Activated naive CD8-positive, alpha-beta T cell treated with anti-CD3 and anti-CD28 coated beads, Interleukin-2, amount 50 U/mL, for 24 hours (primary cell): ENCODE measurements around the gene MGAT5B.

ENCODE experiments used
- ATAC-seq: fragments of 150-1000 bp; cut with Tn5 transposase; one replicate; pipeline ENCODE4 v1.10.0; 2021
- DNase-seq: peaks from one replicate; pipeline ENCODE4 v3.0.0; 2021
- H3K27ac Mint-ChIP-seq: one replicate; pipeline ENCODE4 v1.8.0; 2021; ENCODE audit warnings: mild to moderate bottlenecking, mixed read lengths
- H3K27me3 Mint-ChIP-seq: one replicate; pipeline ENCODE4 v1.8.0; 2021; ENCODE audit warnings: mixed read lengths
- H3K36me3 Mint-ChIP-seq: one replicate; pipeline ENCODE4 v1.8.0; 2021; ENCODE audit warnings: low read depth, mixed read lengths
- H3K4me1 Mint-ChIP-seq: one replicate; pipeline ENCODE4 v1.8.0; 2021; ENCODE audit warnings: mixed read lengths
- H3K4me3 Mint-ChIP-seq: one replicate; pipeline ENCODE4 v1.8.0; 2021; ENCODE audit warnings: mild to moderate bottlenecking, moderate library complexity, mixed read lengths
- H3K9me3 Mint-ChIP-seq: one replicate; pipeline ENCODE4 v1.8.0; 2021; ENCODE audit warnings: mixed read lengths

Gene MGAT5B

DNA sequence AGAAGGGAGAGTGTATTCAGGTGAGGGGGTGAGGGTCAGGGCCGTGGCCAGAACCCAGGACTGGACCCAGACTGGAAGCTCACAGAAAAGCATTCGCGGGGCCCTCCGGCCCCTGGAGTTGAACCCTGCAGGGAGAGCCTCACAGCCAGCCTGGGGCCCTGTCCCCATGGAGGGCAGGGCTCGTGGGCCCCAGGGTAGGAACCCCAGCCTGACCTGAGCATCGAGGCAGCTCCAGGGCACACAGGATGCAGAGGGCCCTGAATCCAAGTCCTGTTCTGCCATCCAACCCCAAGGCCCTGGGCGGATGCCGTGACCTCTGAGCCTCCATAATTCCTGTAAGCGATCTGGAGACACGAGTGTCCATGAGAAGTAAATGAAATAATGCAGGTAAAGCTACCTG is 79.1 kb downstream of the MGAT5B start:
- Mint-ChIP-seq H3K4me1 (no peaks in the 10 kb centered on the region), H3K27ac (no peak overlapping the region), H3K27me3 (no peaks in the 10 kb centered on the region), H3K4me3 (no peak overlapping the region), H3K9me3 (no peaks in the 10 kb centered on the region), H3K36me3 (no peaks in the 10 kb centered on the region)
- no peak for ATAC-seq
- no peak for DNase-seq

DNA sequence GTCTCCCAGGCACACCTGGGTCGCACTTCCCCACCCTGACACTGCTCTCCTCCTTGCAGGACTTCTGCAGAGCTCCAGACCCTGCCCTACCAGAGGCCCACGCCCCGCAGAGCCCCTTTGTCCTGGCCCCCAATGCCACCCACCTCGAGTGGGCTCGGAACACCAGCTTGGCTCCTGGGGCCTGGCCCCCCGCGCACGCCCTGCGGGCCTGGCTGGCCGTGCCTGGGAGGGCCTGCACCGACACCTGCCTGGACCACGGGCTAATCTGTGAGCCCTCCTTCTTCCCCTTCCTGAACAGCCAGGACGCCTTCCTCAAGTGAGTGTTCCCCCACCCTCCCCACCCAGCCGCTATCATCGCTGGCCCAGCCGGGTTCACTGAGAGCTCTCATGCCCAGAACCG is 79.6 kb downstream of the MGAT5B start:
- no peak for DNase-seq
- no peak for ATAC-seq
- Mint-ChIP-seq H3K36me3 (no peaks in the 10 kb centered on the region), H3K27ac (no peak overlapping the region), H3K4me3 (no peak overlapping the region), H3K27me3 (no peaks in the 10 kb centered on the region), H3K9me3 (no peaks in the 10 kb centered on the region), H3K4me1 (no peaks in the 10 kb centered on the region)

DNA sequence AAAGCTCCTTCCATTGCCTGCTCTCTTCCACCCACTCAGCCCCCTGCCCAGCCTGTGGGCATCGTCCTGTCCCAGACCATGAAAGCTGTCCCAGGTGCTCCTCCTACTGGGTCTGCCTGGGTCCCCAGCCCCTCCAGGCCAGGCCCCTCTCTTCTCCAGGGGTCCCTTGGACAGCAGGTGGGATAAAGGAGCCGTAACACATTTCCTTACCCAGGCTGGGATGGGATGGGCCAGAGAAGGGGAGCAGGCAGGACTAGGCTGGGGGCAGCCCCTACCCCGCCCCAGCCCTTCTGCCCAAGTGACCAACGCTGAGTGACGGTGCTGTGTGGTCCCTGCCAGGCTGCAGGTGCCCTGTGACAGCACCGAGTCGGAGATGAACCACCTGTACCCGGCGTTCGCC is 80.1 kb downstream of the MGAT5B start:
- no peaks in the 10 kb centered on the region for H3K27me3 Mint-ChIP-seq
- no peaks in the 10 kb centered on the region for H3K4me1 Mint-ChIP-seq
- H3K27ac Mint-ChIP-seq, result no peak overlapping the region
- ATAC-seq (no peak), DNase-seq (no peak)
- no peak overlapping the region for H3K4me3 Mint-ChIP-seq
- H3K36me3 Mint-ChIP-seq, result no peaks in the 10 kb centered on the region
- H3K9me3 Mint-ChIP-seq, result no peaks in the 10 kb centered on the region

DNA sequence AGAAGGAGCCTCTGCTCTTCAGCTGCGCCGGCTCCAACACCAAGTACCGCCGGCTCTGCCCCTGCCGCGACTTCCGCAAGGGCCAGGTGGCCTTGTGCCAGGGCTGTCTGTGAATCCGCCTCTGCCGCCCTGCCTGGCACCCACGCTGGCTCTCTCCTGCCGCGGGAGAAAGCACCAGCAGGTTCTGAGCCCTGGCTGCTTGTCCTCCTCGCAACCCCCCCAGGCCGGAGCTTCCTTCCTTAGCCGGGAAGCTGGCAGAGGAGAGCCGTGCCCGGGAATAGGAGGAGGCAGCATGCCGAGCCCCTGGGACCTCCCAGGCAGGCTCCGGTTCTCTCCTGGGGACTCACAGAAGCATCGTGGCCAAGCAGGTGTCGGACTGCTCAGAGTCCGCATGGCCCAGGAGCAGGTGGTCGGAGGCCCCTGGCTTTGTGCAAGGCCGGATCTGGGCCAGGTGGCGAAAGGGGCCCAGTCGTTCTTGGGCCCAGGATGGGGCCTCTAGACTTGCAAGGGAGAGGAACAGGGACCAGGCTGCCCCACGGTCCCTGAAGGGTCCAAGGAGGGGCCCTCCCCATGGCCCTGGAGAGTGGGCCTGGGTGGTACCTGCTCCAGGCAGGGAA is 80.6 kb downstream of the MGAT5B start:
- Mint-ChIP-seq H3K4me1 (no peaks in the 10 kb centered on the region), H3K27me3 (no peaks in the 10 kb centered on the region), H3K9me3 (no peaks in the 10 kb centered on the region), H3K27ac (no peak overlapping the region), H3K4me3 (no peak overlapping the region), H3K36me3 (no peaks in the 10 kb centered on the region)
- ATAC-seq (no peak), DNase-seq (no peak)

DNA sequence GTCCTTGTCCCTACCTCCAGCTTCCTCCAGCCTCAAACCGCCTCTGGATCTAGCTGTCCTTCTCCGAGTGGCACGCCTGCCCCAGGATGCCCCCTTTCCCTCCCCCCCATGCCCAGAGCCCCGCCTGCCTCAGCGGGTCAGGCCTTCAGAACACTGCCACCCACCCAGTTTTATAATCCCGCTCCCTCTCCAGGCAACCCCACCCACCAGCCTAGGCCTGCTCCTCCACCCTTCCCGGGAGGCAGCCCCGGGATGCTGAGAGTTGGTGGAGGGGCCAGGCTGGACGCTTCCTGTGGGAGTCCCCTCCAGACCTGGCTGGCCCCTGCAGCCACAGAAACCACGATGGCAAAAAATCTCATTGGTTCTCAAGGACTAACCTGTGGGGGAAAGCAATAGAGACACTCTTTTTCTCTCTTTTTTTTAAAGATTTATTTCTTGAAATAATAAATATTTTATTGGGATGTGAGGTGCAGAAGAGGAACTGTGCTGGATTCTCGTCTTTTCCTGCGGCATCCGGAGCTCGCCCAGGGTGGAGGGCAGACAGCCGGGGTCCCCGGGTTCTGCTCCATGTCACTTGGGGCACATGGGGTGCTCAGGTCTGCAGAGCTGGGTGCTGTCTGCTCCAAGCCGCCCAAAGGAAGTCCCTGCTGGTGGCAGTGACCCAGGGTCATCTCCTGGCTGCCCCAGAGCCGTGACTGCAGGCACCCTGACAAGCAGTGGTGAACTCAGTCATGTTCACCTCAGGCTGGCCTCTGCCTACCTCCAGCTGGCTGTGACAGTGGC is 81.9 kb downstream of the MGAT5B start:
- H3K27me3 Mint-ChIP-seq, result no peaks in the 10 kb centered on the region

DNA sequence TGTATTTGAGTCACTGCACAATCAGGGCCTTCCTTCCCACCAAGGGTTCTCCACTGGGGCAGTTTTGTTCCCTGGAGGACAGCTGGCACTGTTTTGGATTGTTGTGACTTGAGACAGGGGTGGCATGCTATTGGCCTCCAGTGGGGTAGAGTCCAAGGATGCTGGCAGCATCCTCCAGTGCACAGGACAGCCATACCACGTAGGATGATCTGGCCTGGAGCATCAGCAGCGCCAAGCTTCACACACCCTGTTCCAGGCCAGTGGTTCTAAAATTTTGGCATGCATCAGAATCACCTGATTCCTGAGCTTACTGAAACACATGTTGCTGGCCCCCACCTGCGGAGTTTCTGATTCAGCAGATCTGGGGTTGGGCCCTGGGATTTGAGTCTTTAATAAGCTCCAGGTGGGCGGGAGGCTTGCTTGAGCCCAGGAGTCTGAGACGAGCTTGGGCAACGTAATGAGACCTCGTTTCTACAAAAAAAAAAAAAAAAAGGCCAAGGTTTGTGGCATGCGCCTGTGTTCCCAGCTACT is 83.2 kb downstream of the MGAT5B start:
- Mint-ChIP-seq H3K27me3 (no peaks in the 10 kb centered on the region), H3K36me3 (no peaks in the 10 kb centered on the region), H3K9me3 (no peaks in the 10 kb centered on the region), H3K4me1 (no peaks in the 10 kb centered on the region), H3K27ac (no peak overlapping the region), H3K4me3 (no peak overlapping the region)
- DNase-seq (no peak), ATAC-seq (no peak)

More for the DNA sequence above, 81.9 kb downstream of the MGAT5B start:
- Mint-ChIP-seq H3K9me3 (no peaks in the 10 kb centered on the region), H3K27ac (no peak overlapping the region), H3K4me1 (no peaks in the 10 kb centered on the region), H3K36me3 (no peaks in the 10 kb centered on the region), H3K4me3 (no peak overlapping the region)
- DNase-seq (no peak), ATAC-seq (no peak)

DNA sequence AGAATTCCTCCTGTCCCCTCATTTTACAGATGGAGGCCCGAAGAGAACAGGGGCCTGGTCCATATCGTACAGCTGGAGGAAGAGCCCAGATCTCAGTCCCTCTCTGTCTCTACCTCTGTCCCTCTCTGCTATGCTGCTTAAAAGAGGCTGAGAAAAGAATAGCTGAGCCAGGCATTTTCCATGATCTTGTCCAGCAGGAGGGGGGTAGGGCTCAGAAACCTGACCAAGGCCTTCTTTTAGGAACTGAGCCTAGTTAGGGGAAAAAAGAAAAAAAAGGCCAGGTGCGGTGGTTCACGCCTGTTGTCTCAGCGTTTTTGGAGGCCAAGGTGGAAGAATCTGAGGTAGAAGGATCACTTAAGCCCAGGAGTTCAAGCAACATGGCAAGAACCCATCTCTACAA is 84.2 kb downstream of the MGAT5B start:
- Mint-ChIP-seq H3K27ac (no peak overlapping the region), H3K9me3 (no peaks in the 10 kb centered on the region)

DNA sequence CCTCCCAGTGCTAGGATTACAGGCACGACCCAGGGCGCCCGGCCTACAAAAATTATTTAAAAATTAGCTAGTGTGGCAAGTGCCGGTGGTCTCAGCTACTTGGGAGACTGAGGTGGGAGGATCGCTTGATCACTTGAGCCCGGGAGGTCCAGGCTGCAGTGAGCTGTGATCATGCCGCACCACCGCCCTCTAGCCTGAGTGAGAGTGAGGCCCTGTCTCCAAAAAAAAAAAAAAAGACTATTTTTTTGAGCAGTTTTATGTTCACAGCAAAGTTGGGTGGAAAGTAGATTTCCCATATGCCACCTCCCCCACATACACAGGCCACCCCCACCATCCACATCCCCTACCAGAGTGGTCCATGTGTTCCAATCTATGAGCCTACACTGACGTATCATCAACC is 84.9 kb downstream of the MGAT5B start:
- Mint-ChIP-seq H3K36me3 (no peaks in the 10 kb centered on the region), H3K4me1 (no peaks in the 10 kb centered on the region), H3K4me3 (no peak overlapping the region)

More for the DNA sequence above, 84.2 kb downstream of the MGAT5B start:
- no peaks in the 10 kb centered on the region for H3K4me1 Mint-ChIP-seq
- no peak overlapping the region for H3K4me3 Mint-ChIP-seq
- DNase-seq (no peak), ATAC-seq (no peak)
- no peaks in the 10 kb centered on the region for H3K27me3 Mint-ChIP-seq
- no peaks in the 10 kb centered on the region for H3K36me3 Mint-ChIP-seq

DNA sequence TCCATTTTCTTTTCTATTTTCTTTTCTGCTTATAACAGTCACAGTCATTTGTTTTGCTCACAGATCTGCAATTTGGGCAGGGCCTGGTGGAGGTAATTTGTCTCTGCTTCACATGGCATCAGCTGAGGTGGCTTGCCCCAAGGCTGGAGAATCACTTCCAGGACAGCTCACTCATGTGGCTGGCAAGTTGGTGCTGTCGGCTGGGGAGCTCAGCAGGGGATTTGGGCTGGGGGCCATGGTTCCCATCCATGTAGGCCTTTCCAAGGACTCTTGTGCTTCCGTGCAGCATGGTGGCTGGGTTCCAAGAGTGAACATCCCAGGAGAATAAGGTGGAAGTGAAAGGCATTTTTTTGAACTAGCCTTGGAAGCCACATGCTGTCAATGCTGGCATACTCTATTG is 85.7 kb downstream of the MGAT5B start:
- ATAC-seq (no peak), DNase-seq (no peak)
- Mint-ChIP-seq H3K4me3 (no peak overlapping the region), H3K9me3 (no peaks in the 10 kb centered on the region), H3K36me3 (no peaks in the 10 kb centered on the region), H3K27ac (no peak overlapping the region), H3K4me1 (no peaks in the 10 kb centered on the region), H3K27me3 (no peaks in the 10 kb centered on the region)

More for the DNA sequence above, 84.9 kb downstream of the MGAT5B start:
- Mint-ChIP-seq H3K27me3 (no peaks in the 10 kb centered on the region), H3K9me3 (no peaks in the 10 kb centered on the region), H3K27ac (no peak overlapping the region)
- ATAC-seq, result no peak
- no peak for DNase-seq

DNA sequence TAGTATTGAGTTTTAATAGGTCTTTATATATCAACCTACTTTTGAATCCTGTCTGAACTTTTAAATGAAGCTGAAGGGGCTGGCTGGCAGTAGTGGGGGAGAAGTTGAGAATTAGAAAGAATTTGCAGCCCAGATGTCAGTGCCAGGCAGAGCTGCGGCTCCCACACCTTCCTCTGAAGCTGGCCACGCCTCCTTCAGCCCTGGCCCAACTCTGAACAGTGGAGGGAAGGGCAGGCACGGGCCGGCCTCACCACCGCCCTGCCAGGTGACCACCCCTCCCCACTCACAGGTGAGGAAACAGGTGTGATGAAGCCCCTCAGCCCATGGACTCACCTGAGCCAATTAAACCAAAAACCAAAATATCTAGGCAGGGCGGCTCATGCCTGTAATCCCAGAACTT is 87.0 kb downstream of the MGAT5B start:
- Mint-ChIP-seq H3K4me3 (no peak overlapping the region), H3K9me3 (no peaks in the 10 kb centered on the region), H3K36me3 (no peaks in the 10 kb centered on the region), H3K4me1 (no peaks in the 10 kb centered on the region), H3K27ac (no peak overlapping the region), H3K27me3 (no peaks in the 10 kb centered on the region)
- ATAC-seq, result no peak
- DNase-seq, result no peak

DNA sequence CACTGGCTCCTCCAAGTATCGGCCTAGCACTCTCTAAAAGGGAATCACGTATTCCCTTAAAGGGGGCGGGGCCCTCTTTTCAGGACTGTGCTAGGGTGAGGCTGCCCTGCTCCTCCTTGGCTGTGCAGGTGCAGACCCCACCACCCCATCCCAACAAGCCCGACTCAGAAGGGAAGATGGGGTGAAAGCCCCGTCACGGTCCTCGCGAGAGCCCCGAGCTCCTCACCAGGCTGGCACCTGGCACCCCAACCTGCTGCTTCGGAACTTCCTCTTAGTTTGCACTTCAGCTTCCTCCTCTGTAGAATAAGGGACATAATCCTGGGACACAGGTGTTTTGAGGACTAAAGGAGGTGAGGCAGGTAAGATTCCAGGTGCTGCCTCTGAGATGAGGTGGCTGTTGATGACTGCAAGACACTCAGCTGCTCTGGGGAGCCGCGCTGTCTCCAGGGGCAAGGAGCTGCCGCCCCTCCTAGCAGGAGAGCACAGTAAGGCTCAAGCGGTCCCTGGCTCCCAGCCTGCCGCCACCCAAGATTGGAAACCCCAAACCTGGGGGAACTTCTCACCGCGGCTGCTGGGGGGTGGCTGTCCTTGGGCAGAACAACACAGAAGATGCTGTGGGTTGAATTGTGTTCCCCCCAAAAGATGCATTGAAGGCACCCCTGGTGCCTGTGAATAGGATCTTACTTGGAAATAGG is 88.8 kb downstream of the MGAT5B start:
- no peak for ATAC-seq
- no peak overlapping the region for H3K27ac Mint-ChIP-seq
- H3K36me3 Mint-ChIP-seq, result no peaks in the 10 kb centered on the region
- no peaks in the 10 kb centered on the region for H3K27me3 Mint-ChIP-seq
- no peak for DNase-seq
- H3K9me3 Mint-ChIP-seq, result no peaks in the 10 kb centered on the region
- no peak overlapping the region for H3K4me3 Mint-ChIP-seq
- no peaks in the 10 kb centered on the region for H3K4me1 Mint-ChIP-seq

DNA sequence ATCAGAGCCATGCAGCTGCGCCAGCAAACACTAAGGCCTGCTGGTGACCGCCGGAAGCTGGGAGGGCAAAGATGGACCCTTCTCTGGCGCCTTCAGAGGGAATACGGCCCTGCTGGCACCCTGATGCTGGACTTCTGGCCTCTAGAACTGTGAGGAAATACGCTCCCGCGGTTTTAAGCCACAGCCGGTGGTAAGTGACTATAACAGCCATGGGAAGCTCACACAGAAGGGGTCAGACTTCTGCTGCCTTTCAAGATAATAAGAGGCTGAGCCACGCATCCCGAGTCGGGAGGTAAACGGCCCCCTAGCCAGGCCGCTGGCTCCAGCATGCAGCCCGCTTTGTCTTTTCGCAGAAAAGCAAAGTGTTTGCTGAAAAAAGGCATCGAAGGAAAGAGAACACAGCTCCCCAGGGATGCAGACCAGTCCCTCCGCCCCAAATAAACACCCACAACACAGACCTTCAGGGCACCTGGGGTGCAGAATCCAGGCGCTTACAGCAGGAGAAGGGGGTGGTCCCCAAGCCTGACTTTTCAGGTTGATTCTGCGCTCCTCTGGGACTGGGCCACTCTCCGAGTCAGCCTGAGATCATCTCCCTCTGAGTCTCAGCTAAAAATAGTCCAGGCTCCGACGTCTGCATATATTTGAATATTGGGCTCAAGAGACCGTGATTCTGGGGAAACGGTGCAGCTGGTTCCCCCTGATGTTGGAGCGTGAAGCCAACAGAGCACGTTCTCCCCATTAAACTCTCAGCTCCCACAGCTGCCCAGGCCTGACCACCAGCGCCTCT is 89.7 kb downstream of the MGAT5B start:
- Mint-ChIP-seq H3K36me3 (no peaks in the 10 kb centered on the region), H3K27ac (no peak overlapping the region), H3K4me1 (no peaks in the 10 kb centered on the region), H3K9me3 (no peaks in the 10 kb centered on the region), H3K4me3 (no peak overlapping the region), H3K27me3 (no peaks in the 10 kb centered on the region)
- ATAC-seq (no peak), DNase-seq (no peak)

DNA sequence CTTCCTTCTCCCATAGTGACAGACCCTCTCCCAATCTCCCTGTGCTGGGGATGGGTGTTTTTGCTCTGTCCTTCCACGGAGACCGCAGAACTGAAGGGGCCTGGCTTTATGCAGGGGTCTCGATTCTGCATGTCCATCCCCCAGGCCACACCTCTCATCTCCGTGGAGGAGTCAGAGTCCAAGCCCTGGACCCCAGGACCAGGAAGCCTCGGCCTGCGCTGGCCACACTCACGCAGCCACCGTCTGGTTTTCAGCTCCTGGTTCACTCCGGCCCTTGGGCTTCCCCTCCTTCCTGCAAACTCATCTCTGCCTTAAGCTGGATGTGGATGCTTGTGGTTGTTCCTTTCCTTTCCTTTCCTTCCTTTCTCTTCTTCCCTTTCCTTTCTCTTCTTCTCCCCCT is 90.8 kb downstream of the MGAT5B start:
- no peak for ATAC-seq
- no peak overlapping the region for H3K27ac Mint-ChIP-seq

DNA sequence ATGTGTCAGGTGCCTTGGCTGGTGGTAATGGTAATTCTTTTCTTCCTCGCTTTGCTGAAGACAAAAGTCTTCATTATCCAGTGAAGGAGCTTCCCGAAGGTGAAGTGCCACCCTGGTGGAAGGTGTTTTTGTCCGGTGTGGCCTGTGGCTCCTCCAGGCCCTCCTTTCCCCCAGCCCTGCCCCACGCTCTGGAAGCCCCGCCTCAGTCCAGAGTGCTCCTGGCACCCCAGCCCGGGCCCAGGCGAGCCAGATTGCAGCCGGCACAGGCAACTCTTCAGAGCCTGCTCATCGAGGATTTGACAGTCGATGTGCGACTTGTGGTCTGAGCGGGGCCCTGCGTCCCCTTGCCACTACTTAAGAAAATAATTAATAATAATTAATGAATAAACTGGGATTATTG is 93.7 kb downstream of the MGAT5B start:
- no peak for DNase-seq
- H3K4me3 Mint-ChIP-seq, result no peak overlapping the region
- no peak for ATAC-seq
- no peak overlapping the region for H3K27ac Mint-ChIP-seq
- no peaks in the 10 kb centered on the region for H3K4me1 Mint-ChIP-seq
- no peaks in the 10 kb centered on the region for H3K9me3 Mint-ChIP-seq
- H3K36me3 Mint-ChIP-seq, result no peaks in the 10 kb centered on the region
- no peaks in the 10 kb centered on the region for H3K27me3 Mint-ChIP-seq

More for the DNA sequence above, 90.8 kb downstream of the MGAT5B start:
- H3K4me3 Mint-ChIP-seq, result no peak overlapping the region
- DNase-seq, result no peak
- H3K27me3 Mint-ChIP-seq, result no peaks in the 10 kb centered on the region
- H3K9me3 Mint-ChIP-seq, result no peaks in the 10 kb centered on the region
- H3K36me3 Mint-ChIP-seq, result no peaks in the 10 kb centered on the region
- H3K4me1 Mint-ChIP-seq, result no peaks in the 10 kb centered on the region
